IMR-90 (cell line): ENCODE results near the gene CACNA2D3. TPM values are rescaled to one million over a fixed set of nuclear protein-coding genes. Genes with fewer than 3 reads are reported as not detected.

Experiments
- ATAC-seq: fragments of 200-7000 bp; cut with Tn5 transposase; 2 replicates; pipeline ENCODE4 v1.9.1; 2020; ENCODE audit warnings: low read depth, mild to moderate bottlenecking, moderate library complexity
- BruUV-seq: library from RNA; stranded (reverse); fragments of 400-500 nt; replicated peaks from 2 replicates; lab custom pipeline; 2021; lab: Mats Ljungman, UMichigan
- CTCF ChIA-PET: fragments of 300-600 bp; formaldehyde crosslinking; extraction: SDS; loops from one replicate; lab custom pipeline; 2021; ENCODE audit warnings: antibody characterized with exemption; lab: Yijun Ruan, JAX
- POLR2A ChIA-PET: fragments of 300-600 bp; sonication (Branson Sonifier 250); formaldehyde crosslinking; loops from one replicate; lab custom pipeline; 2022; ENCODE audit warnings: antibody characterized with exemption; ENCODE audit not compliant: unreplicated experiment; lab: Charles Lee
- DNase-seq: peaks from one replicate; pipeline ENCODE4 v3.0.0; 2013
- H2AFZ ChIP-seq: replicated peaks from 2 replicates; pipeline ENCODE3; 2013; ENCODE audit warnings: low read length, mild to moderate bottlenecking; ENCODE audit not compliant: poor library complexity
- H2AK5ac ChIP-seq: 2 replicates; pipeline ENCODE4 v1.6.1; 2013; ENCODE audit warnings: low read depth, low read length, inconsistent platforms
- H2AK9ac ChIP-seq: replicated peaks from 2 replicates; pipeline ENCODE3; 2013; ENCODE audit warnings: mild to moderate bottlenecking, low read depth, low read length, moderate library complexity; ENCODE audit not compliant: poor library complexity
- H2BK120ac ChIP-seq: 2 replicates; pipeline ENCODE4 v1.6.1; 2013; ENCODE audit warnings: low read depth, low read length, inconsistent platforms
- H2BK15ac ChIP-seq: 3 replicates; pipeline ENCODE4 v1.6.1; 2013; ENCODE audit warnings: low read depth, low read length, inconsistent platforms
- H2BK20ac ChIP-seq: 2 replicates; pipeline ENCODE4 v1.6.1; 2013; ENCODE audit warnings: low read depth, mild to moderate bottlenecking, inconsistent platforms, low read length, moderate library complexity
- H2BK5ac ChIP-seq: 2 replicates; pipeline ENCODE4 v1.6.1; 2013; ENCODE audit warnings: mild to moderate bottlenecking, low read depth, low read length, inconsistent platforms; ENCODE audit not compliant: poor library complexity, severe bottlenecking
- H3K14ac ChIP-seq: replicated peaks from 2 replicates; pipeline ENCODE4 v1.6.1; 2013; ENCODE audit warnings: low read depth, low read length, inconsistent platforms
- H3K18ac ChIP-seq: 2 replicates; pipeline ENCODE4 v1.6.1; 2013; ENCODE audit warnings: low read depth, low read length, control low read depth
- H3K23ac ChIP-seq: 2 replicates; pipeline ENCODE4 v1.6.1; 2013; ENCODE audit warnings: low read depth, low read length, inconsistent platforms
- H3K27ac ChIP-seq: 2 replicates; pipeline ENCODE4 v1.5.1; 2013; ENCODE audit warnings: mild to moderate bottlenecking, control low read depth, low read length; ENCODE audit not compliant: insufficient read depth
- H3K27me3 ChIP-seq: 2 replicates; pipeline ENCODE4 v1.6.1; 2013; ENCODE audit warnings: low read length; ENCODE audit not compliant: control insufficient read depth, insufficient read depth
- H3K36me3 ChIP-seq: 2 replicates; pipeline ENCODE4 v1.6.1; 2013; ENCODE audit warnings: low read length, mixed read lengths; ENCODE audit not compliant: control insufficient read depth, insufficient read depth
- H3K4ac ChIP-seq: 2 replicates; pipeline ENCODE4 v1.6.1; 2013; ENCODE audit warnings: low read depth, low read length, inconsistent platforms
- H3K4me1 ChIP-seq: 2 replicates; pipeline ENCODE4 v1.6.1; 2013; ENCODE audit warnings: low read length, mixed read lengths; ENCODE audit not compliant: control insufficient read depth, insufficient read depth
- H3K4me2 ChIP-seq: 2 replicates; pipeline ENCODE4 v1.6.1; 2013; ENCODE audit warnings: low read depth, mild to moderate bottlenecking, control low read depth, low read length, moderate library complexity
- H3K4me3 ChIP-seq: 2 replicates; pipeline ENCODE4 v1.5.1; 2013; ENCODE audit warnings: low read depth, mild to moderate bottlenecking, control low read depth, low read length, moderate library complexity; ENCODE audit not compliant: insufficient read depth
- H3K56ac ChIP-seq: 2 replicates; pipeline ENCODE4 v1.6.1; 2013; ENCODE audit warnings: low read length, inconsistent platforms; ENCODE audit not compliant: insufficient read depth; ENCODE audit errors: extremely low read depth
- H3K79me1 ChIP-seq, 2 experiments: 2 replicates each; pipeline ENCODE4 v1.6.1; 2013; ENCODE audit warnings: low read length in 2 of 2, inconsistent platforms in 1 of 2, low read depth in 1 of 2
- H3K9ac ChIP-seq: 2 replicates; pipeline ENCODE4 v1.6.1; 2013; ENCODE audit warnings: low read depth, low read length, control low read depth
- H3K9me1 ChIP-seq: 2 replicates; pipeline ENCODE4 v1.6.1; 2013; ENCODE audit warnings: low read length, inconsistent platforms; ENCODE audit not compliant: insufficient read depth
- H3K9me3 ChIP-seq: 2 replicates; pipeline ENCODE4 v1.6.1; 2013; ENCODE audit warnings: low read length; ENCODE audit not compliant: control insufficient read depth, insufficient read depth
- H4K20me1 ChIP-seq: 2 replicates; pipeline ENCODE4 v1.6.1; 2013; ENCODE audit warnings: low read length, inconsistent platforms; ENCODE audit not compliant: insufficient read depth
- H4K5ac ChIP-seq: 2 replicates; pipeline ENCODE4 v1.6.1; 2013; ENCODE audit warnings: mild to moderate bottlenecking, low read depth, low read length, control low read depth
- H4K8ac ChIP-seq, 2 experiments: 2 replicates each; pipeline ENCODE4 v1.6.1; 2013; ENCODE audit warnings: low read depth in 2 of 2, low read length in 2 of 2, control low read depth in 1 of 2, inconsistent platforms in 1 of 2
- H4K91ac ChIP-seq: 2 replicates; pipeline ENCODE4 v1.6.1; 2013; ENCODE audit warnings: low read depth, low read length, inconsistent platforms; ENCODE audit not compliant: insufficient read depth
- CHD1 ChIP-seq: IDR thresholded peaks from 2 replicates; pipeline ENCODE4 v1.6.1; 2012; ENCODE audit warnings: low read depth, low read length, improper control_type of control experiment
- FOS ChIP-seq: fragments of 150-350 bp; IDR thresholded peaks from 2 replicates; pipeline ENCODE4 v1.6.1; 2016; ENCODE audit warnings: low read depth, low read length
- MXI1 ChIP-seq: IDR thresholded peaks from 2 replicates; pipeline ENCODE4 v1.6.1; 2012; ENCODE audit warnings: low read depth, mild to moderate bottlenecking, low read length, moderate library complexity, borderline replicate concordance
- RAD21 ChIP-seq: IDR thresholded peaks from 2 replicates; pipeline ENCODE4 v1.6.1; 2012; ENCODE audit warnings: low read length, improper control_type of control experiment
- WGBS, 2 experiments: methylation state at CpG; one replicate each; pipeline versions ENCODE4 v1.1.5 to v1.1.7; 2013; ENCODE audit warnings: missing lambda C conversion rate in 2 of 2; ENCODE audit not compliant: insufficient read length in 1 of 2; ENCODE audit errors: extremely low coverage in 2 of 2; 5-methylcytosine and 5-hydroxymethylcytosine counted together
- dilution Hi-C: fragments of 300-500 bp; cut with HindIII; formaldehyde crosslinking; loops from one replicate; pipeline ENCODE4 v1.14.3; 2018; ENCODE audit warnings: low sequenced_read_pairs; ENCODE audit not compliant: unreplicated experiment
- in situ Hi-C: fragments of 300-500 bp; cut with MboI; formaldehyde crosslinking; loops from 3 replicates; pipeline ENCODE4 v1.14.3; 2019; ENCODE audit warnings: low sequenced_read_pairs, inconsistent platforms, mixed read lengths
- intact Hi-C: fragments of 100-400 bp; cut with micrococcal nuclease; formaldehyde crosslinking; loops from 2 replicates; pipeline ENCODE4 v1.10.0; 2022
- polyA plus RNA-seq, 3 experiments: library from polyadenylated mRNA; depleted of rRNA; stranded (reverse); fragments of >200 nt; gene quantifications; 2 replicates each; pipeline ENCODE4 v1.2.3, GENCODE V29; 2012; ENCODE audit warnings: low replicate concordance in 1 of 3
- total RNA-seq: library from RNA; depleted of rRNA; stranded (reverse); fragments of >200 nt; gene quantifications from 2 replicates; pipeline ENCODE4 v1.2.3, GENCODE V29; 2012
- TF ChIP-seq, protein P1 (sequence below): fragments of 150-350 bp; IDR thresholded peaks from 2 replicates; pipeline ENCODE4 v1.6.1; 2017; ENCODE audit warnings: mild to moderate bottlenecking, antibody characterized with exemption, low read length, low read depth
- TF ChIP-seq, protein P2 (sequence below): conservative IDR thresholded peaks from 2 replicates; pipeline ENCODE4 v1.5.1; 2012; ENCODE audit warnings: mild to moderate bottlenecking, low read depth, low read length, improper control_type of control experiment

Gene CACNA2D3
- total and polyA plus RNA-seq, 2 of the 4 experiments (the other 2 are of a cell fraction) = 0.36 to 0.41 TPM

- Histone ChIP-seq H2BK120ac (no peak overlapping the region), H3K4me2 (no peak overlapping the region), H3K9me1 (no peaks in the 10 kb centered on the region), H4K5ac (no peak overlapping the region), H3K18ac (no peak overlapping the region), H3K56ac (no peak overlapping the region), H4K8ac (no peak overlapping the region), H3K14ac (no peak overlapping the region), H2AFZ (no peak overlapping the region), H3K4me1 (no peaks in the 10 kb centered on the region), H3K9me3 (no peaks in the 10 kb centered on the region), H3K9ac (no peak overlapping the region), H3K36me3 (no peaks in the 10 kb centered on the region), H4K91ac (no peak overlapping the region), H2BK15ac (no peak overlapping the region), H2AK5ac (0 out of 2 replicates have a peak overlapping the region, but pooled peaks have one; percentile 12), H3K79me1 (no peaks in the 10 kb centered on the region), H3K27ac (no peak overlapping the region), H3K4me3 (no peak overlapping the region), H2BK5ac (no peak overlapping the region), H3K4ac (no peak overlapping the region), H2BK20ac (no peak overlapping the region), H4K20me1 (no peaks in the 10 kb centered on the region), H3K23ac (no peak overlapping the region), H3K27me3 (no peaks in the 10 kb centered on the region; the same call in 1 of the 2 replicates), H2AK9ac (no peak overlapping the region)
- 89% methylated on average over 3 of the region's 7 CpGs; no CpG with 5 or more reads in 1 of the 2 experiments for WGBS, 2 experiments
- CTCF ChIA-PET = no interaction called here
- in situ Hi-C loops (loop anchor here (5.0 to 10.0 kb wide), 2 partner anchors 75 to 783 kb away; no protein-coding TSS in a partner anchor), intact Hi-C loops (no loop called here), dilution Hi-C loops (no loop called here)
- no peak for ATAC-seq
- POLR2A ChIA-PET = no interaction called here
- no TSS peak for BruUV-seq
- no peak for DNase-seq
- no peak for TF ChIP-seq MXI1
- no peak for TF ChIP-seq CHD1
- TF ChIP-seq, protein P1, sequence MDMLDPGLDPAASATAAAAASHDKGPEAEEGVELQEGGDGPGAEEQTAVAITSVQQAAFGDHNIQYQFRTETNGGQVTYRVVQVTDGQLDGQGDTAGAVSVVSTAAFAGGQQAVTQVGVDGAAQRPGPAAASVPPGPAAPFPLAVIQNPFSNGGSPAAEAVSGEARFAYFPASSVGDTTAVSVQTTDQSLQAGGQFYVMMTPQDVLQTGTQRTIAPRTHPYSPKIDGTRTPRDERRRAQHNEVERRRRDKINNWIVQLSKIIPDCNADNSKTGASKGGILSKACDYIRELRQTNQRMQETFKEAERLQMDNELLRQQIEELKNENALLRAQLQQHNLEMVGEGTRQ = no peak
- TF ChIP-seq, protein P2, sequence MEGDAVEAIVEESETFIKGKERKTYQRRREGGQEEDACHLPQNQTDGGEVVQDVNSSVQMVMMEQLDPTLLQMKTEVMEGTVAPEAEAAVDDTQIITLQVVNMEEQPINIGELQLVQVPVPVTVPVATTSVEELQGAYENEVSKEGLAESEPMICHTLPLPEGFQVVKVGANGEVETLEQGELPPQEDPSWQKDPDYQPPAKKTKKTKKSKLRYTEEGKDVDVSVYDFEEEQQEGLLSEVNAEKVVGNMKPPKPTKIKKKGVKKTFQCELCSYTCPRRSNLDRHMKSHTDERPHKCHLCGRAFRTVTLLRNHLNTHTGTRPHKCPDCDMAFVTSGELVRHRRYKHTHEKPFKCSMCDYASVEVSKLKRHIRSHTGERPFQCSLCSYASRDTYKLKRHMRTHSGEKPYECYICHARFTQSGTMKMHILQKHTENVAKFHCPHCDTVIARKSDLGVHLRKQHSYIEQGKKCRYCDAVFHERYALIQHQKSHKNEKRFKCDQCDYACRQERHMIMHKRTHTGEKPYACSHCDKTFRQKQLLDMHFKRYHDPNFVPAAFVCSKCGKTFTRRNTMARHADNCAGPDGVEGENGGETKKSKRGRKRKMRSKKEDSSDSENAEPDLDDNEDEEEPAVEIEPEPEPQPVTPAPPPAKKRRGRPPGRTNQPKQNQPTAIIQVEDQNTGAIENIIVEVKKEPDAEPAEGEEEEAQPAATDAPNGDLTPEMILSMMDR = no peak
- TF ChIP-seq RAD21 = no peak
- no peak for TF ChIP-seq FOS
Measured at GRCh38 chr3:54941690-54942362, 819.5 kb downstream of the CACNA2D3 start.
